GM10248 (cell line): Measurements from ENCODE around the gene MSMP.

Experiments
- CTCF ChIA-PET: fragments of 300-600 bp; sonication (Branson Sonifier 250); formaldehyde crosslinking; extraction: SDS; loops from one replicate; lab custom pipeline; 2021; ENCODE audit warnings: antibody characterized with exemption; lab: Yijun Ruan, JAX
- POLR2A ChIA-PET: fragments of 350-650 bp; sonication (Branson Sonifier 250); formaldehyde crosslinking; extraction: SDS; loops from one replicate; lab custom pipeline; 2020; ENCODE audit warnings: antibody characterized with exemption; lab: Yijun Ruan, JAX
- DNase-seq: peaks from one replicate; pipeline ENCODE4 v3.0.0; 2012; ENCODE audit errors: extremely low spot score
- TF ChIP-seq, protein P1 (sequence below): IDR thresholded peaks from 2 replicates; pipeline ENCODE4 v1.5.1; 2012; ENCODE audit warnings: mild to moderate bottlenecking, low read depth; ENCODE audit errors: extremely low read depth, missing control alignments, control extremely low read depth

The MSMP gene

GRCh38 chr9:35729101-35729500 lies 25.0 kb downstream of the MSMP start:
- DNase-seq = no peak
- TF ChIP-seq, protein P1, sequence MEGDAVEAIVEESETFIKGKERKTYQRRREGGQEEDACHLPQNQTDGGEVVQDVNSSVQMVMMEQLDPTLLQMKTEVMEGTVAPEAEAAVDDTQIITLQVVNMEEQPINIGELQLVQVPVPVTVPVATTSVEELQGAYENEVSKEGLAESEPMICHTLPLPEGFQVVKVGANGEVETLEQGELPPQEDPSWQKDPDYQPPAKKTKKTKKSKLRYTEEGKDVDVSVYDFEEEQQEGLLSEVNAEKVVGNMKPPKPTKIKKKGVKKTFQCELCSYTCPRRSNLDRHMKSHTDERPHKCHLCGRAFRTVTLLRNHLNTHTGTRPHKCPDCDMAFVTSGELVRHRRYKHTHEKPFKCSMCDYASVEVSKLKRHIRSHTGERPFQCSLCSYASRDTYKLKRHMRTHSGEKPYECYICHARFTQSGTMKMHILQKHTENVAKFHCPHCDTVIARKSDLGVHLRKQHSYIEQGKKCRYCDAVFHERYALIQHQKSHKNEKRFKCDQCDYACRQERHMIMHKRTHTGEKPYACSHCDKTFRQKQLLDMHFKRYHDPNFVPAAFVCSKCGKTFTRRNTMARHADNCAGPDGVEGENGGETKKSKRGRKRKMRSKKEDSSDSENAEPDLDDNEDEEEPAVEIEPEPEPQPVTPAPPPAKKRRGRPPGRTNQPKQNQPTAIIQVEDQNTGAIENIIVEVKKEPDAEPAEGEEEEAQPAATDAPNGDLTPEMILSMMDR = no peak
- ChIA-PET CTCF (interaction anchor here (0.6 to 11.0 kb wide), 18 partner anchors 13 to 129 kb away, joined by 3 to 134 read pairs (median 8); partner anchors contain the start of genes GBA2, RGP1 and TPM2), POLR2A (interaction anchor here (1.3 kb wide), 1 partner anchor 20 kb away, joined by 4 read pairs; the partner anchor contains the start of genes GBA2 and RGP1)

DNA sequence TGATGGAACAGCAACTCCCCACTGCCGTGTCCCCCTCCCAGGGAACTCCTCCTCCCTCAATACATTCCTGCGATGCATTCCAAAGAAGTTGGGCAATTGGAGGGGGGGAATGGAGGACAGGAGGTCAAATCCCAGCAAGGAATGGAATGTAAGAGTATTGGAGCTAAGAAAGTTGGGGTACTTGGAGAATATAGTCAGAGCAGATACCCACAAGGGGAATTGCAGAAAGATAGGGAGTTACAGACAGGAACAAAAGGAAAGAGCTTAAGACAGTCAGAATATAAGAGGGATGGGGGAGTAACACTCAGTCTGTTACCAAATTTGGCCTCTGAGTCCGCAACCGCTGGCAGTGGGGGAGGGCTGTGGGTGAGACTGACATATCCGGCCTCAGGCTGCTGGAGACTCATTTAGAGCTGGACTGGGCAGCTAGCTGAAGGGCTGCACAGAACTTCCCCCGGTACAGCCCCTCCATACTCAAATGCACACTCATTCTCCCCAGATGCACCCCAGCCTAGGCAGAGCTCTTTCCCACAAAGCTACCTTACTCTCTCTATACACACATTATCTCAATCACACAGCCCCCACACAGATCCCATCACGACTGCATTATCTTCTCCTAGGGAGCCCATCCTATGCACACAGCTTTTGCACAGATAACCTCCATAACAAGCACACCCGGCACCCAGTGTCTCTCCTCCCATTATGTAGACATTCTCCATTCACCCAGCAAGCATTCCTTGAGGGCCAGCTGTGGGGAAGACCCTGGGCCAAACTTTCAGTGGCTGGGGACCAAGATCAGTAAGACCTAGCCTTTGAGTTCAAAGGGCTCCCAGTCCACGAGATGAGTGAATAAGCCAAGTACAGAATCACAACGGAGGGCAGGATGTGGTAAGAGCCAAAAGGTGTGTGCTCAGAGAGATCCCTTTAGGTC lies 25.8 kb downstream of the MSMP start:
- CTCF ChIA-PET = interaction anchor here (0.6 to 11.0 kb wide), 28 partner anchors 8 to 128 kb away, joined by 3 to 134 read pairs (median 5); partner anchors contain the start of genes CCDC107, GBA2, HINT2 and RGP1
- POLR2A ChIA-PET = interaction anchor here (0.6 to 1.5 kb wide), 4 partner anchors 18 to 614 kb away, joined by 3 to 5 read pairs (median 4); partner anchors contain the start of genes GBA2, RGP1 and TPM2
- TF ChIP-seq, protein P1 = no peak
- DNase-seq = peak; percentile 73

DNA sequence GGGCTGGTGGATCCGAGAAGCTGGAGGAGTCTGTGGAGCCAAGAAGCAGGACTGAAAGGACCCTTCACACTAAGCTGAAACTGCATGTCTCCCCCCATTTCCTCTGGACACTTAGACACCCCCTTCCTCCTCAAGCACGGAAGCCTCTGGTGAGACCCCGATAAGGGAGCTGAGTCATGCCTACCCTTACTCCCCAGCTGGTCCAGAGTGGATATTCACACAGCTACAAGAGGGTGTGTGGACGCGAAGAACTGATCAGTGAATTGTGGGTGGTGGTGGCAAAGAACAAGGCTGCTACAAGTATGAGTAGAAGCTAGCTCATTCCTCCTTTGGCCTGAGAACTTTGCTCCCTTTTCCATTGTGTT lies 26.4 kb downstream of the MSMP start:
- no peak for DNase-seq
- ChIA-PET POLR2A (interaction anchor here (0.6 to 1.5 kb wide), 2 partner anchors 18 to 38 kb away, joined by 3 read pairs; partner anchors contain the start of gene TPM2), CTCF (interaction anchor here (0.7 to 11.0 kb wide), 25 partner anchors 9 to 174 kb away, joined by 3 to 134 read pairs (median 5); partner anchors contain the start of genes CCDC107, GBA2, HINT2 and RGP1)
- TF ChIP-seq, protein P1 = no peak

- no peak for DNase-seq
- TF ChIP-seq, protein P1 = peak; percentile 39
- CTCF ChIA-PET = interaction anchor here (0.7 to 11.0 kb wide), 15 partner anchors 9 to 173 kb away, joined by 3 to 134 read pairs (median 8); partner anchors contain the start of genes CCDC107, GBA2, HINT2 and RGP1
- POLR2A ChIA-PET = interaction anchor here (1.1 to 1.7 kb wide), 2 partner anchors 11 to 31 kb away, joined by 3 to 4 read pairs; no protein-coding TSS in a partner anchor
Measured at GRCh38 chr9:35726931-35727330, 27.1 kb downstream of the MSMP start.

DNA sequence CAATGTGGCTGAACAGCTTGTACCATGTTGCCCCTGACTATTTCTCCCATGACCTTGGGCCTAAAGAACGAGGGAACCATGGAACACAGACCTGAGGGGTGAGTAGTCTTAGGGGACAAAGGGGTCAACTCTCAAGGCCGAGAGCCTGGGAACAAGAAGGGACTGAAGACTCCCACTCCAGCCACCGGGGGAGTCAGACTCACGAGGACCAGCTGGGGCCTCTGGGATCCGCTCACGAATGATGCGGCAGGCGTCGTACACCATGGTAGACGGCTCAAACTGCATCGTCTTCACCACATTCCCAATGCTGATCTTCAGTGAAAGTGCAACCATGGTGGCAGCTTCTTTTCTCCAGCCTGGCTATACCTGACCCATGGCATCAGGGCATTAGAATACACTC lies 28.7 kb downstream of the MSMP start:
- ChIA-PET POLR2A (interaction anchor here (1.7 kb wide), 1 partner anchor 29 kb away, joined by 4 read pairs; no protein-coding TSS in a partner anchor), CTCF (interaction anchor here (0.9 to 11.0 kb wide), 7 partner anchors 11 to 826 kb away, joined by 3 to 134 read pairs (median 5); partner anchors contain the start of genes GBA2 and RGP1)
- TF ChIP-seq, protein P1 = no peak
- no peak for DNase-seq

DNA sequence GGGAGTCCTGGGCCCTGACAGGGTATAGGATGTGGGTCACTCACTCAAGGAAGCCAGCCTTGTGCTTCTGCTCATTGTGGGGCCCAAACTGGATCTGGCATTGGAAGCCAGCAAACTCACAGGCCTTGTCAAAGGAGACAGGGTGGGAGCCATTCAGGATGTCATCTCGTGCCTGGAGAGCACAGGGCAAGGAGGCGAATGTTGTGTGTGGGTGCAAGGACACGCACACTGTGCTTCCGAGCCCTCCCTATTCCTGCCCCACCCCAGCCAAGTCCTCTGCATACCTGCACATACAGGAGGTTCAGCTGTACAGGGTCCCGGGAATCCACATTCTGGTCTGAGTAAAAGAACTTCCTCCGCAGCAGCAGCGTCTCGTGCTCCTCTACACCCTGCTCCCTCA lies 30.2 kb downstream of the MSMP start:
- no peak for DNase-seq
- ChIA-PET CTCF (interaction anchor here (1.0 to 11.0 kb wide), 4 partner anchors 18 to 28 kb away, joined by 3 to 134 read pairs (median 66); partner anchors contain the start of genes GBA2 and RGP1), POLR2A (no interaction called here)
- TF ChIP-seq, protein P1 = no peak
